Upper lobe of left lung (tissue), 4 donors: ENCODE data around the gene ATP10A.

ENCODE experiments used
- CTCF ChIP-seq, 6 experiments: fragments of 450-650 bp in 4 of 6; fragments of 200-600 bp in 2 of 6; sonication (generic) in 2 of 6; IDR thresholded peaks; one replicate each; pipeline ENCODE4 v1.5.1; 2016 to 2019; ENCODE audit warnings: antibody characterized with exemption in 6 of 6
- EP300 ChIP-seq, 4 donors: sonication (generic); formaldehyde crosslinking; IDR thresholded peaks; one replicate each; pipeline ENCODE4 v1.5.1; 2017; ENCODE audit warnings: antibody characterized with exemption in 4 of 4, control low read depth in 2 of 4

- TF ChIP-seq EP300 (IDR thresholded peaks at IDR 0.05) (no peak), CTCF (IDR thresholded peaks at IDR 0.05) (no peak)
These were observed 124.8 kb downstream of the ATP10A start for GRCh38 chr15:25738171-25738965.
